Lung (tissue), 10 donors: ENCODE measurements around the gene EIF3CL. TPM values are rescaled to one million over a fixed set of nuclear protein-coding genes. Genes with fewer than 3 reads are reported as not detected.
"Not testable (repeated sequence)": the region's sequence is repeated elsewhere in the genome, so short reads cannot be mapped to it uniquely, and the experiment has no call there.

ENCODE experiments used
- ATAC-seq: fragments of 200-7000 bp; cut with Tn5 transposase; one replicate; pipeline ENCODE4 v1.9.1; 2020; ENCODE audit warnings: moderate number of reproducible peaks; ENCODE audit not compliant: insufficient read depth, low FRiP score
- DNase-seq, 3 donors: peaks; one replicate each; pipeline ENCODE4 v3.0.0-alpha.2; 2013 to 2017
- H3K27ac ChIP-seq, 2 donors: one replicate each; pipeline ENCODE4 v1.5.1; 2013; ENCODE audit warnings: mild to moderate bottlenecking in 2 of 2, moderate library complexity in 2 of 2, control low read depth in 1 of 2, inconsistent platforms in 1 of 2, low read depth in 1 of 2, low read length in 1 of 2
- H3K27me3 ChIP-seq, 3 donors: one replicate each; pipeline ENCODE4 v1.5.1; 2013; ENCODE audit warnings: low read length in 2 of 3; ENCODE audit not compliant: control insufficient read depth in 3 of 3, insufficient read depth in 3 of 3
- H3K36me3 ChIP-seq, 4 donors: one replicate each; pipeline ENCODE4 v1.5.1; 2013; ENCODE audit warnings: low read length in 4 of 4, mild to moderate bottlenecking in 1 of 4, moderate library complexity in 1 of 4; ENCODE audit not compliant: control insufficient read depth in 4 of 4, insufficient read depth in 4 of 4
- H3K4me1 ChIP-seq, 5 donors: one replicate each; pipeline ENCODE4 v1.5.1; 2013; ENCODE audit warnings: low read length in 5 of 5, mild to moderate bottlenecking in 2 of 5, moderate library complexity in 1 of 5; ENCODE audit not compliant: control insufficient read depth in 5 of 5, insufficient read depth in 5 of 5
- H3K4me3 ChIP-seq: one replicate; pipeline ENCODE4 v1.5.1; 2013; ENCODE audit warnings: mild to moderate bottlenecking, control low read depth, moderate library complexity
- H3K9ac ChIP-seq, 2 donors: one replicate each; pipeline ENCODE4 v1.5.1; 2013; ENCODE audit warnings: low read length in 2 of 2, control low read depth in 1 of 2; ENCODE audit not compliant: insufficient read depth in 1 of 2
- H3K9me3 ChIP-seq, 4 donors: one replicate each; pipeline ENCODE4 v1.5.1; 2013; ENCODE audit warnings: low read length in 3 of 4, mild to moderate bottlenecking in 1 of 4, moderate library complexity in 1 of 4; ENCODE audit not compliant: control insufficient read depth in 4 of 4, insufficient read depth in 3 of 4
- WGBS, 2 donors: extraction: QIAGEN DNeasy Blood & Tissue Kit; methylation state at CpG; one replicate each; pipeline ENCODE4 v1.1.7; 2013; 5-methylcytosine and 5-hydroxymethylcytosine counted together
- polyA plus RNA-seq, 2 donors: library from polyadenylated mRNA; stranded (reverse); fragments of 200-250 nt; gene quantifications; one replicate each; pipeline ENCODE4 v1.2.1, GENCODE V29; 2013
- total RNA-seq, 2 donors: library from RNA; depleted of rRNA in 1 of 2; stranded (reverse); fragments of >200 nt in 1 of 2; gene quantifications; one replicate each; pipeline ENCODE4 v1.2.1, GENCODE V29; 2014 to 2021
- donor health status: Bipolar disorder and iron deficiency.
- donor health status: healthy.
- donor health status: DM: yes; HTN: yes; CAD: no.

Gene EIF3CL
- total and polyA plus RNA-seq, 4 donors, result 45.9 to 95.8 (median 58.6) TPM

GRCh38 chr16:28377108-28377625 is 26.5 kb downstream of the EIF3CL start:
- H3K36me3 ChIP-seq, H3K9me3 ChIP-seq, DNase-seq, ATAC-seq, H3K27ac ChIP-seq, H3K27me3 ChIP-seq, H3K4me3 ChIP-seq, H3K9ac ChIP-seq, H3K4me1 ChIP-seq: not testable (repeated sequence)
- WGBS, 2 donors, result 98 to 100% methylated on average over 4 to 28 of the region's 38 CpGs

GRCh38 chr16:28375115-28375514 is 28.5 kb downstream of the EIF3CL start:
- not testable (repeated sequence) for H3K9me3 ChIP-seq, H3K9ac ChIP-seq, H3K4me1 ChIP-seq, H3K4me3 ChIP-seq, H3K27me3 ChIP-seq, DNase-seq, H3K27ac ChIP-seq, H3K36me3 ChIP-seq, ATAC-seq
- WGBS, 2 donors, result 11 to 16% methylated on average over 2 to 3 of the region's 8 CpGs

GRCh38 chr16:28374281-28374680 is 29.4 kb downstream of the EIF3CL start:
- ATAC-seq, H3K27ac ChIP-seq, H3K4me3 ChIP-seq, H3K9me3 ChIP-seq, H3K36me3 ChIP-seq, DNase-seq, H3K27me3 ChIP-seq, H3K4me1 ChIP-seq, H3K9ac ChIP-seq: not testable (repeated sequence)
- WGBS, 2 donors, result 1 to 3% methylated on average over 5 to 16 of the region's 25 CpGs

- H3K4me1 ChIP-seq, H3K27ac ChIP-seq, H3K9ac ChIP-seq, H3K27me3 ChIP-seq, ATAC-seq, H3K4me3 ChIP-seq, H3K9me3 ChIP-seq, H3K36me3 ChIP-seq: not testable (repeated sequence)
- 21 to 49% methylated on average over 21 to 26 of the region's 32 CpGs for WGBS, 2 donors
- DNase-seq, result peak in 1 of 3 donors; percentile 2
Measured at GRCh38 chr16:28367926-28368325, 35.7 kb downstream of the EIF3CL start.

GRCh38 chr16:28364268-28365173 is 39.1 kb downstream of the EIF3CL start:
- not testable (repeated sequence) for DNase-seq
- 1 to 2% methylated on average over 13 to 16 of the region's 75 CpGs for WGBS, 2 donors

GRCh38 chr16:28363408-28363807 is 40.2 kb downstream of the EIF3CL start, which contains the start of gene NPIPB6:
NPIPB6 (minus strand) TSS chr16:28363508; CDS start chr16:28362822, 686 bp downstream.
- not testable (repeated sequence) for DNase-seq, H3K27me3 ChIP-seq, H3K27ac ChIP-seq, ATAC-seq, H3K36me3 ChIP-seq, H3K9me3 ChIP-seq, H3K4me3 ChIP-seq, H3K9ac ChIP-seq, H3K4me1 ChIP-seq
- WGBS, 2 donors, result no CpG with 5 or more reads among the region's 5 CpGs

More at GRCh38 chr16:28364268-28365173, 39.1 kb downstream of the EIF3CL start:
- H3K27ac ChIP-seq, H3K4me1 ChIP-seq, H3K27me3 ChIP-seq, H3K9ac ChIP-seq, H3K36me3 ChIP-seq, H3K9me3 ChIP-seq, H3K4me3 ChIP-seq: not testable (repeated sequence)
- peak; percentile 98 for ATAC-seq

- not testable (repeated sequence) for H3K9me3 ChIP-seq, H3K9ac ChIP-seq, H3K4me1 ChIP-seq, H3K27ac ChIP-seq, DNase-seq, H3K4me3 ChIP-seq, H3K36me3 ChIP-seq, H3K27me3 ChIP-seq, ATAC-seq
- 95 to 100% methylated on average over 1 to 2 of the region's 5 CpGs for WGBS, 2 donors
Measured at GRCh38 chr16:28362600-28362999, 41.0 kb downstream of the EIF3CL start.

GRCh38 chr16:28338230-28338629 is 65.4 kb downstream of the EIF3CL start:
- DNase-seq, H3K27ac ChIP-seq, H3K9me3 ChIP-seq, H3K4me3 ChIP-seq, H3K4me1 ChIP-seq, H3K27me3 ChIP-seq, H3K9ac ChIP-seq, H3K36me3 ChIP-seq, ATAC-seq: not testable (repeated sequence)
- 71 to 83% methylated on average over 5 of the region's 6 CpGs for WGBS, 2 donors
